ENCODE data around the gene CNGA3.
"Not testable (repeated sequence)": the region's sequence is repeated elsewhere in the genome, so short reads cannot be mapped to it uniquely, and the experiment has no call there.

The CNGA3 gene

DNA sequence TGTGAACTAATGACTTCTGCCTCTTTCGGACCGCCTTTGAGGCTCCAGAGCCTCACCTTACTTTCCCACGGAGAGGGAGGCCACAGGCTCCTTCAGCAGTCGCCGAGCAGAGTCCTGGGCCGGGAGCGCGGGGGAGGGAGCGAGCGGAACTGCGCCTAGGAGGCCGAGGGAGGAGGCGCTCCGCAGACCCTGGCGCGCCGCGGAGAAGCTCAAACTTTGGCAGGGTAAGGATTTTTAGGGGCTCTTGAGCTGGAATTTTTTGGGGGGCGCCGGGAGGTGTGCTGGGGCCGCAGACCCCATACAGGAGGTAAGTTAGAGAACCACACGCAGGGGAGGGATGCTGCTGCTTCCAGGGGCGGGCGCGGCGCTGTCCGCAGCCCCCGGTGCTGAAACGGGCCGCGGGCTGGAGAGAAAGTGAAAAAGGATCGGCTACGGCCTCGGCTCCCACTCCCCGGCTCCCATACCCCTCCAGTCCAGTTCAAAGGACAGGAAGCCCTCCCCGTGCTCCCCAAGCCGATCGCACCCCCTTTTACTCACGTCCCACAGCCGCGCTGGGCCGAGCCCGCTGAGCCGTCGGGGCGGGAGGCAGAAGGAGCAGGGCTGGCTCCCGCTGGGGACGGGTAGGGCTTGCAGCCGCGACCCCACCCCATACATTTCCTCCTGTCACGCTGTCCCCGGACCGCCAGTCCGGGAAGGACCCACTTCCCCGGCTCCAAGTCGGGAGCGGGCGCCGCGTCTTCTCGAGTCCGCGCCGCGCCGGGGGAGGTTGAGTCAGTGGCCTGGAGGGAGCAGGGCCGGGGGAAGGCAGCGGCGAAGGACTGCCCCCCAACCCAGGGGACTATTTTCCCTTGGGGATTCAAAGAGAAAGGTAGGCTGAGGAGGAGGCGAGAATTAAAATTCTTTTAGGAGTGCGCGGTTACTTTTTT is at the start of gene CNGA3:
TSS of gene CNGA3 (plus strand) at position 146 of the 926 bp plus-strand sequence. CDS start 23,520 bp downstream, outside the sequence.
- DNase-seq = no peak

DNA sequence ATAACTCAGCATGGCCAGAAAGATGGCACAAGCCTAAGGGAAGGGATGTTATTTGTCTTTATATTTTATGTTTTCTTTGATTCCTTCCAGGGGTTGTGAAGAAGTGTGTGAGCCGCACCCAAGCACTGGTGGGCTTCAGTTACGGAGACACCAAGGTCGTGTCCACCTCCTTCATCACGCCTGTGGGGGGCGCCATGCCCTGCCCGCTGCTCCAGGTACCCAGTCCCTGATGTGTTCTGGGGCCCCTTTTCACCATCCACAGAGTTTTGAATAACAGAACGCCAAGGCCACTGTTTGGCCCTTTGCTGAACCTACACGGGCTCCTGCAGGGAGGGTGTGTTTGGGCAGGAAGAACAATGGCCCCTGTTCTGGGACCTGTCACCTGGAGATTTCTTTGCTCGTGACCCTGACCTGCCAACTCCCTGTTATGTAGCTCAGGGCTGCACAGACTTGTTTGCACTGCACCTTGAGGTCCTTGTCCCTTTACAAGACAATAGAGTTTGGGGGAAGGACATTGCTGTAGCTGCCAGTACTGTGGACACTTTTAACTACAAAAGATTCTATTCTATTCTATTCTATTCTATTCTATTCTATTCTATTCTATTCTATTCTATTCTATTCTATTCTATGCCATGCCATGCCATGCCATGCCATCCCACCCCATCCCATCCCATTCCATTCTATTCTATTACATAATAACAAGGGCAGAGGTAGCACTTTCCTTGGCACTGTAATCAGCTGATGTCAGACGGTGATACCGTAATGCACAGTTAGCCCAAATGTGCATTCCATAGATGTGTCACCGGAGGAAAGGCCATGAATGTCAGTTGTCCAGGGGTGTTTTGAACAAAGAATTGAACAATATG is 48.2 kb upstream of the CNGA3 start:
- no peak for DNase-seq

GRCh38 chr2:98298683-98299164 is 47.5 kb upstream of the CNGA3 start:
- no peak for DNase-seq

DNA sequence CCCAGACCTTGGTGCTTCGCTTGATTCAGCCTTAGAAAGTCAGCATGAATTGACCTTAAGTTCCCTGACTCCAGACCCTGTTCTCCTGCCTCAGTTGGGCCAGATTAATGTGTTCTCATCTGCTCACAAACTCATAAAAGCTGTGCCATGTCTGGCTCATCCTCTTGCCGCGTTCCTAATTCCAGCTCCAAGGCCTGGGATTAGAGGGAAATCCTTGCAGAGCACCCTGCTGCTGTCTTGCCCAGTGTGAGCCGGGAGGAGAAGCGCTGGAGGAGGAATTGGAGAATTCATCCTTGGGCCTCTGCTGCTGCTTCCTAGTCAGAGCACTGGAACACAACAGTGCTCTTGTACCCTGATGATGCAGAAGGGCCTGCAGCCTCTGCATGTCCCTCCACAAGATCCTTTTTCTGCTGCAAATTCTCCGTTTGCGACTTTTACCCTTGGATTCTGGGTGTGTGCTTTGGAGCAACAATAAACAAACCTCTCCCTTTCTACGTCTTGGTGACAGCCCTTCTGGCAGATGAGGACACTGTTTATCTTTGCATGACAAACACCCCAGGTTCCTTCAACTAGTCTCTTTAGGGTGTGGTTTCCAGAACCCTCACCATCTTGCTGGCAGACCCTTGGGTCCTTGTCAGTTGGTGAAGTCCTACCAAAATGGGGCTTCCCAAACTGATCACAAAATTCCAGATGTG is 46.9 kb upstream of the CNGA3 start:
- no peak for DNase-seq

DNA sequence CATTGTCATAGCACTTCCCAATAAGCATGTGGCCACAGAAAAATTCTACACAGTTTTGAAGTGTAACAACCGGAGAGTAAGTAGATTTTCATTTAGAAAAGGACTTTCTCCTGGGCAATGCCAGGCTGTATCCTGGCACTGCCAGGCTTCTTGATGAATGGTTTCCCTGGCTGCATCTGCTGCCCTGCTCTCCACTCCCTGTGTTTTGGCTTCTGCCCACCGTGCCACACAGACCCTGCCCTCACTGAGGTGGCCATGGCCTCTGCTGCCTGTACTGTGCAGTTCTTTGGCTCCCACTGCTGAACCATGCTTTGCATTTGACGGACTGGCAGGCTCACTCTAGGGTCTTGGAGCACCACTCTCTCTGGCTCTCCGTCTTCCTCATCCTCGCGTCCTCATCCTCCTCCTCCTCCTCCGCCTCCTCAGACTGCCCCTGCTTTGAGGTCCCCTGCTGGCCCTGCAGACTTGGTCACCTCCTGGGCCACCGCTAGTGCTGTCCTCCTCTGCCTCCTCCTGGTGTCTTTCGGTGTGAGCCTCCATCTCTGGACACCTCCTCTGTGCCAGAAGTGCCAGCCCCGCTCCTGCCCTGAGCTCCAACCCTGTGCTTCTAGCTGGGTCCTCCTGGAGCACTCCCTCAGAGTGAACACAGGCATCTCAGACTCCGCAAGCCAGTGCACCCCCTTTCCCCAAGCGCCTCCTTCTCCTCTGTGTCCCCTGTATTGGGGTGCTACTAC is 45.9 kb upstream of the CNGA3 start:
- DNase-seq = no peak

DNA sequence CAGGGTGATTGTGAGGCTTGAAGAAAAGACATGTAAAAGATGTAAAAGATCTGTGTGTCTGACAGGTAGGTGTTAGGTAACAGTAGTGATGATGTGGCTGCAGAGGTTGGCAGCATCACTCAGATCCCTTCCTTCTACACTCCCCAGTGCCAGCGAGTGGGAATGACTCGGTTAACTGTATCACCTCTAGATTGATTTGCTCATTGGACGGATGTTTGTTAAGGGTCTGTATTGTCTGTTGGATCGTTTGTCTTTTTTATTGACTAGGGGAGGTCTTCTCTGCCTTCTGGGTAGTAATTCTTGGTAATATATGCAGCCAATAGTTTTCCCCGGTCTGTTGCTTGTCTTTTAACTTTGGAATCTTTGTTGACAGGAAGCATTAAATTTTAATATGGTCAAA is 44.8 kb upstream of the CNGA3 start:
- no peak for DNase-seq

GRCh38 chr2:98307131-98307696 is 39.0 kb upstream of the CNGA3 start:
- DNase-seq = not testable (repeated sequence)

DNA sequence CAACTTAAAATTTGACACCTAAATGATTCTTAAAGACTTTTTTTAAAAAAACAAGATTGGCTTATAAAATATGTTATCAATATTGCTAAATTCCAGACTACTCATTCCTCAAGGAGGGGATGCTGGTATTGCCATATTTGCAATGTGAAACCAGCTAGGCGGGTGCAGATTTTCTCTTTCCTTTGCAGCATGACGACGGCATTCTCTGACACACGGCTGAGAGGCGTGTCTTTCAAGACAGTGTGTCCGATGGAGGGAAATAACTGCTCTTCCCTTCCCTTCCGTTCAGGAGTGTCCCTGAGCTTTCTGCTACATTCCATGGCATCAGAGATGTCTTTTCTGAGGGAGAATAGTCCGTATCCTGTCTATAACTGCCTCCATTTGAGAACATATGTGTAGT is 38.2 kb upstream of the CNGA3 start:
- DNase-seq = no peak

DNA sequence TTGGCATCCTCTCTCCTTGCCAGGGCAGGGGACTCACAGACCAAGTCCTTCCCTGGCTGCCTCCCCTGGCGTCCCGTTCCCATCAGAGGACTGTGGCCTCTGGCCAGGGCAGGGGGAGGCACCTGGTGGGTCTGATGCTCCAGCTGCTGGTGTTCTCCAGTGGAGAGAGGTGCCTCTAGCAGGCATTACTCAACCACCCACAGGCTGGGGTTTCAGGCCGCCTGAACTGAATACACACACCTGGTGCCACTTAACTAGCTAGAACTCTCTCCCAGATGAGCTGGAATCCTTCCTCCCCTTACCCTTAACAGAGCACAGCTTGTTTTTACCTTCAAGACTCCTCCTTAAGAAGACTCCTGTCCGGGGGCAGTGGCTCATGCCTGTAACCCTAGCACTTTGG is 37.7 kb upstream of the CNGA3 start:
- no peak for DNase-seq

GRCh38 chr2:98309580-98309979 is 36.7 kb upstream of the CNGA3 start:
- no peak for DNase-seq

DNA sequence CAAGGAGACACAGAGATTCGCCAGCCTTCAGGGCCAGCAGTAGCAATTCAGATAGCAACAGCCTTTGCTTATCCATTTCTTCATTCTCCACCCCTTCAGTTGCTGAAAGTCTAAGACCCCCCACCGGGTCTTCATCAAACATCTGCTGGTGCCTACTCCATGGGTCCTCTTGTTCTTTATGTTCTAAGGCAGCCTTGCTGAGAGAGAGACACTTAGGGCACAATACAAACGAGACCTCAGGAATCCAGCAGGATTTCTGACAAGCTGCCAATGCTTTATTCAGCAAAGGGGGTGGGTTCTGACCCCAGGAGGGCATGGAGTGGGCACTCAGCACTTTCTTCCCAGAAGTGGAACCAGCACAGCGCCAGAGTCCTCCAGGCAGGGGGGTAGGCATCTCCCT is 36.2 kb upstream of the CNGA3 start:
- DNase-seq = no peak

DNA sequence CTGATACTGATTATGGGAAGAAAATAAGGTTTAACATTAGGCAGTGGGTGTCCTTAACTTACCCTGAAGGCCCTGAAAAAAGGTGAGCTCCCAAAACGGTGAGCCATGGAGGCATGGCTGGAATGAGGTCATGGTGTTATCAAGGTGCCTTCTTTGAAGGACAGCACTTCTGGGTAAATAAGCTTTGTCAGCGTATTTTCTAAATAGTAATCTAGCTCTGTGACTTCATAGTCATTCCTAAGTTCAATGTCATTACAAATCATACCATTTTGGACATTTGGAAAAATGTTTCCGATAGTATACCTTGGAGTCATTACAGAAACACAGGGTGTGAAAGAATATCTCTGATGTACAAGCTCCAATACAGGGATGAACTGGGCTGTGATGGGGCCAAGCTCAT is 35.2 kb upstream of the CNGA3 start:
- no peak for DNase-seq

DNA sequence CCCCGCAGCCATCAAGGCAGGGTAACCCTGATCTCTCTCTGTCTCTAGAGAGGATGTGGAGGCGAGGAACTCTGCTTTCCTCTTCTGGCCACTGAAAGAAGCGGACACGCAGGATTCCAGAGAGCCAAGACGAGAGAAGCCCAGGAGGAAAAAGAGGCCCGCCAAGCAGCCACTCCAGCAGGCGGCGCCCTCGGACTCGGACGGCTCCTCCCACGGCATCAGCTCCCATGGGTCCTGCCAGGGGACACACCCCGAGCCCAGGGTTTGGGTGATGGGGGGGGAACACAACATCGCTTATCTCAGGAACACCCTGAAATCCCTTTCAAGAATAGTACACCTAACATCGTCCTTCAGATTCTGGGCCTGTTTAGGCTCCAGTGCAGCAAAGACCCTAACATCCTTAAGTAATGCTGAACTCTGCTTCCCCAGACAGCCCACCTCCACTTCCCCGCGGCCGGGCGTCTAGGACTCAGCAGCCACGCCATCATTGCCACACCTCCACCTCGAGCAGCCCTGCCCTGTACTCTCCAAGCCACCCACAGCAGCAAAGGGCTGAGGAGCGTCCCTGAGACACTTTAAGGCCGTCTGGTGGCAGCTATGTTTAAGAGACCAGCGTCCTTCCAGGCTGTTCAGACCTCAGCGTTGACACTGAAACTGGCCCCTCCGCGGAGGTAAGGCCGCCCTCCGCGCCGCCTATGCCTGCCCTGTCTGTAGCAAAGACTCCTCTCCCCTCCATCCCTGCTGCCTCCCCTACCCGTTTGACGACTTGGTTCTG is 34.3 kb upstream of the CNGA3 start:
- DNase-seq = no peak

GRCh38 chr2:98313492-98314250 is 32.6 kb upstream of the CNGA3 start:
- no peak for DNase-seq

- no peak for DNase-seq
Observed at GRCh38 chr2:98314251-98314650, 32.0 kb upstream of the CNGA3 start.

DNA sequence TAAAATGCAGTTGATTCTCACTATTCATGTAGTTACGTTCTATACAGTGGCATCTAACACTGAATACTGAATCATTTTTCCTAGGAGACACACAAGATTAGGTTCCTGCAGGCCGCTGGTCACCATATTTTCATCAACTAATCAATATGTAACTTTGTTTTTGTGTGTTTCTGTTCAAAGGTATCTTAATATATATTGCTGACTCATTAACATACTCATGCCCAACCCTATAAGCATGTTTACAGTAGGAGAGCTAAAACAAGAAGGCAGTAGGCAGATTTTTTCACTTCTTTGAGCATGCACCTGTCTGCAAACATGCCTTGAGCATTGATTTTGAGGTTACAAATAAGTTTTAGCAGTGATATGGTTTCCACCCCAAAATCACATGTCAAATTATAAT is 30.3 kb upstream of the CNGA3 start:
- no peak for DNase-seq

- DNase-seq = no peak
Observed at GRCh38 chr2:98317214-98317613, 29.0 kb upstream of the CNGA3 start.

GRCh38 chr2:98320171-98320570 is 26.1 kb upstream of the CNGA3 start:
- DNase-seq = not testable (repeated sequence)

- DNase-seq = no peak
Observed at GRCh38 chr2:98324181-98324580, 22.1 kb upstream of the CNGA3 start.

DNA sequence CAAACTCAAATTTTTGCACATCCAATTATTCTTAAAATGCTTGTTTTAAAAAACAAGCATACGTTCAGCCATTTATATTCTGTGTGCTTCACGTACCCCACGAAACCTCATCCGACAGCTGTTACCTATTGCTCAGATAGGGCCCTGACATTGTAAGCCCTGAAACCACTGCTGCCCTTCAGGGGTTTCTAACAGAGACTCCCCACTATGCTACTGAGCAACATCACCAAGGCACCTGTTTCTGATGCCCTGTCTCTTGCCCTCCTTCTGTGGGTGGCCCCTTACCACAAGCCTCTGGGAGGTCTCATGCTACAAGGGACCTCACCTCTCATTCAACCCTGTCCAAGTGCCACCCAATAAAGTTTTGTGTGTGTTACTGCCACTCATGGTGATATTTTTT is 18.5 kb upstream of the CNGA3 start:
- DNase-seq = no peak

All from NCI-H526 treated with DMSO at 0.1 percent for 48 hours (cell line).